MM.1S (cell line): ENCODE results near the gene KRTAP6-2.

ENCODE experiments used
- DNase-seq: peaks from one replicate; pipeline ENCODE4 v3.0.0-alpha.2; 2015
- H2AFZ ChIP-seq: fragments of 300-600 bp; sonication (generic); 2 replicates; pipeline ENCODE4 v1.6.0; 2016; ENCODE audit warnings: antibody characterized with exemption, low read length
- H3F3A ChIP-seq: fragments of 300-600 bp; sonication (generic); 2 replicates; pipeline ENCODE4 v1.6.1; 2016; ENCODE audit warnings: mild to moderate bottlenecking, antibody characterized with exemption, low read length, moderate library complexity, mixed read lengths; ENCODE audit not compliant: insufficient read depth
- H3K27ac ChIP-seq: fragments of 300-600 bp; sonication (generic); 2 replicates; pipeline ENCODE4 v1.5.1; 2016; ENCODE audit warnings: mild to moderate bottlenecking, low read length
- H3K27me3 ChIP-seq: fragments of 300-600 bp; sonication (generic); replicated peaks from 2 replicates; pipeline ENCODE4 v1.6.0; 2016; ENCODE audit warnings: low read length; ENCODE audit not compliant: insufficient read depth
- H3K36me3 ChIP-seq: fragments of 300-600 bp; sonication (generic); replicated peaks from 2 replicates; pipeline ENCODE4 v1.6.1; 2016; ENCODE audit warnings: mild to moderate bottlenecking, low read length, mixed read lengths; ENCODE audit not compliant: insufficient read depth
- H3K4me1 ChIP-seq: fragments of 300-600 bp; sonication (generic); 2 replicates; pipeline ENCODE4 v1.6.1; 2016; ENCODE audit warnings: low read length, mixed read lengths
- H3K4me2 ChIP-seq: fragments of 300-600 bp; sonication (generic); 2 replicates; pipeline ENCODE4 v1.6.0; 2016; ENCODE audit warnings: low read depth, low read length
- H3K4me3 ChIP-seq: fragments of 300-600 bp; sonication (generic); 2 replicates; pipeline ENCODE4 v1.5.1; 2016; ENCODE audit warnings: low read length, mixed read lengths
- H3K79me2 ChIP-seq: fragments of 300-600 bp; sonication (generic); 2 replicates; pipeline ENCODE4 v1.6.1; 2016; ENCODE audit warnings: mixed run types, low read length, mixed read lengths
- H3K9ac ChIP-seq: fragments of 300-600 bp; sonication (generic); 2 replicates; pipeline ENCODE4 v1.6.1; 2016; ENCODE audit warnings: low read length, mixed read lengths
- H3K9me2 ChIP-seq: fragments of 300-600 bp; sonication (generic); replicated peaks from 2 replicates; pipeline ENCODE4 v1.6.1; 2016; ENCODE audit warnings: mild to moderate bottlenecking, low read length, mixed read lengths; ENCODE audit not compliant: insufficient read depth
- H3K9me3 ChIP-seq: fragments of 300-600 bp; sonication (generic); replicated peaks from 2 replicates; pipeline ENCODE4 v1.6.1; 2016; ENCODE audit warnings: mild to moderate bottlenecking, low read length, mixed read lengths; ENCODE audit not compliant: insufficient read depth
- H4K20me1 ChIP-seq: fragments of 300-600 bp; sonication (generic); 2 replicates; pipeline ENCODE4 v1.6.1; 2016; ENCODE audit warnings: mild to moderate bottlenecking, low read length, moderate library complexity, mixed read lengths; ENCODE audit not compliant: insufficient read depth
- EZH2 ChIP-seq: fragments of 300-600 bp; sonication (generic); optimal IDR thresholded peaks from 2 replicates; pipeline ENCODE3; 2017; ENCODE audit warnings: low read depth, mild to moderate bottlenecking, antibody characterized with exemption, low read length, mixed read lengths
- EZH2phosphoT487 ChIP-seq: fragments of 300-600 bp; sonication (generic); IDR thresholded peaks from 2 replicates; pipeline ENCODE4 v1.6.1; 2018; ENCODE audit warnings: antibody characterized with exemption, low read length
- TF ChIP-seq, protein P1 (sequence below): fragments of 300-600 bp; sonication (generic); IDR thresholded peaks from 2 replicates; pipeline ENCODE4 v1.5.1; 2016; ENCODE audit warnings: antibody characterized with exemption, low read length, mixed read lengths

Gene KRTAP6-2

DNA sequence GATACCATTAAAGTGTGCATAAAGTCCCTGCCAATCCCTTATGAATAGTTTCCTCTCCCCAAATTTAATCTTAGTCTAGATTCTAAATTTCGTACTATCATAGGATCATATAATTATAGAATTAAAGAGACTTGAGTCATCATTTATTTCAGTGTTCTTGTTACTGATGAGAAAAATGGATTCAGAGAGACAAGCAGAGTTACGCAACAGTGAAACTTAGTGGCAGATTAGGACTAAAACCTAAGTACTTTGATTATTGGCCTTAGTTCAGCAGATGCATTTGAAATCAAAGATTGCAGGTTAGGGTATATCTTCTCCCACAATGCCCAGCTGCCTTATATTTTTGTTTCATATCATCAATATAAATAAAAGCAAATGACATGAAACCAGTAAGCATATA lies 36.7 kb downstream of the KRTAP6-2 start:
- no peak for DNase-seq
- no peak overlapping the region for H2AFZ ChIP-seq
- no peaks in the 10 kb centered on the region for H4K20me1 ChIP-seq
- H3K9me2 ChIP-seq, result no peaks in the 10 kb centered on the region
- H3F3A ChIP-seq, result no peaks in the 10 kb centered on the region
- H3K27ac ChIP-seq, result no peak overlapping the region
- H3K4me3 ChIP-seq, result no peak overlapping the region
- no peak overlapping the region for H3K4me2 ChIP-seq
- no peaks in the 10 kb centered on the region for H3K36me3 ChIP-seq
- TF ChIP-seq EZH2 (no peak), EZH2phosphoT487 (no peak)
- TF ChIP-seq, protein P1, sequence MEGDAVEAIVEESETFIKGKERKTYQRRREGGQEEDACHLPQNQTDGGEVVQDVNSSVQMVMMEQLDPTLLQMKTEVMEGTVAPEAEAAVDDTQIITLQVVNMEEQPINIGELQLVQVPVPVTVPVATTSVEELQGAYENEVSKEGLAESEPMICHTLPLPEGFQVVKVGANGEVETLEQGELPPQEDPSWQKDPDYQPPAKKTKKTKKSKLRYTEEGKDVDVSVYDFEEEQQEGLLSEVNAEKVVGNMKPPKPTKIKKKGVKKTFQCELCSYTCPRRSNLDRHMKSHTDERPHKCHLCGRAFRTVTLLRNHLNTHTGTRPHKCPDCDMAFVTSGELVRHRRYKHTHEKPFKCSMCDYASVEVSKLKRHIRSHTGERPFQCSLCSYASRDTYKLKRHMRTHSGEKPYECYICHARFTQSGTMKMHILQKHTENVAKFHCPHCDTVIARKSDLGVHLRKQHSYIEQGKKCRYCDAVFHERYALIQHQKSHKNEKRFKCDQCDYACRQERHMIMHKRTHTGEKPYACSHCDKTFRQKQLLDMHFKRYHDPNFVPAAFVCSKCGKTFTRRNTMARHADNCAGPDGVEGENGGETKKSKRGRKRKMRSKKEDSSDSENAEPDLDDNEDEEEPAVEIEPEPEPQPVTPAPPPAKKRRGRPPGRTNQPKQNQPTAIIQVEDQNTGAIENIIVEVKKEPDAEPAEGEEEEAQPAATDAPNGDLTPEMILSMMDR, result no peak
- no peaks in the 10 kb centered on the region for H3K9me3 ChIP-seq
- H3K27me3 ChIP-seq, result no peaks in the 10 kb centered on the region
- H3K79me2 ChIP-seq, result no peaks in the 10 kb centered on the region
- no peak overlapping the region for H3K9ac ChIP-seq
- H3K4me1 ChIP-seq, result no peaks in the 10 kb centered on the region

- Histone ChIP-seq H2AFZ (no peak within 1 kb of the TSS), H4K20me1 (no peaks in the 10 kb centered on the region), H3K9ac (no peak within 1 kb of the TSS), H3K27ac (no peak within 1 kb of the TSS), H3K9me3 (no peaks in the 10 kb centered on the region), H3K9me2 (no peaks in the 10 kb centered on the region), H3K4me2 (no peak within 1 kb of the TSS), H3K27me3 (no peaks in the 10 kb centered on the region), H3K4me3 (no peak within 1 kb of the TSS), H3K4me1 (no peaks in the 10 kb centered on the region), H3K79me2 (no peaks in the 10 kb centered on the region), H3K36me3 (no peaks in the 10 kb centered on the region), H3F3A (no peaks in the 10 kb centered on the region)
- TF ChIP-seq EZH2phosphoT487, result no peak
- no peak for TF ChIP-seq EZH2
- TF ChIP-seq, protein P1, result no peak
- DNase-seq, result no peak
Observed at GRCh38 chr21:30561264-30561895, 37.3 kb downstream of the KRTAP6-2 start, which contains the start of gene KRTAP19-7. TSS of gene KRTAP19-7 (minus strand) at chr21:30561314. CDS start at chr21:30561289, 25 bp downstream.

- no peaks in the 10 kb centered on the region for H3K79me2 ChIP-seq
- TF ChIP-seq, protein P1, result no peak
- no peak for TF ChIP-seq EZH2
- no peak for TF ChIP-seq EZH2phosphoT487
Observed at GRCh38 chr21:30555095-30555494, 43.6 kb downstream of the KRTAP6-2 start.

More at GRCh38 chr21:30555095-30555494, 43.6 kb downstream of the KRTAP6-2 start:
- Histone ChIP-seq H3K4me2 (no peak overlapping the region), H3K9me3 (no peaks in the 10 kb centered on the region), H3F3A (no peaks in the 10 kb centered on the region), H3K9ac (no peak overlapping the region), H2AFZ (no peak overlapping the region), H3K27ac (no peak overlapping the region), H3K4me1 (no peaks in the 10 kb centered on the region), H4K20me1 (no peaks in the 10 kb centered on the region), H3K36me3 (no peaks in the 10 kb centered on the region), H3K27me3 (no peaks in the 10 kb centered on the region), H3K4me3 (no peak overlapping the region), H3K9me2 (no peaks in the 10 kb centered on the region)
- DNase-seq, result no peak
